ENCODE measurements around the gene CBARP. TPM values are rescaled to one million over a fixed set of nuclear protein-coding genes. Genes with fewer than 3 reads are reported as not detected.

The CBARP gene
- total RNA-seq, 1 experiment from 2014 or later, result 23.8 TPM

- Histone ChIP-seq H3K79me2 (ENCODE audit: insufficient read depth, low read length) (peaks cover 49% of the 10 kb centered on the region), H3K4me1 (ENCODE audit: control insufficient read depth in 1 of 2, insufficient read depth in 2 of 2, low read length in 2 of 2) (peaks cover 52 to 65% of the 10 kb centered on the region in 2 experiments), H3K27ac (ENCODE audit: low read depth, low read length) (peak overlapping the region; percentile 100), H2AFZ (ENCODE audit: low read depth, low read length, poor library complexity, severe bottlenecking) (no peak overlapping the region), H3K9me2 (ENCODE audit: insufficient read depth) (no peaks in the 10 kb centered on the region), H3K4me3 (replicated peaks in 1 of 2; ENCODE audit: low read depth in 1 of 2, low read length in 2 of 2) (no peak overlapping the region), H4K20me1 (ENCODE audit: insufficient read depth) (peaks cover 13% of the 10 kb centered on the region; the same call in 1 of the 2 replicates), H3K9me3 (ENCODE audit: control insufficient read depth in 1 of 2, insufficient read depth in 1 of 2, low read depth in 1 of 2, low read length in 2 of 2) (no peaks in the 10 kb centered on the region), H3K9ac (ENCODE audit: low read length) (peak overlapping the region; percentile 99), H3K36me3 (ENCODE audit: control insufficient read depth in 1 of 2, insufficient read depth in 2 of 2, low read length in 2 of 2) (peaks cover 0 to 17% of the 10 kb centered on the region in 2 experiments; a peak in 3 of 4 replicates), H3K27me3 (ENCODE audit: insufficient read depth, low read length) (no peaks in the 10 kb centered on the region), H3K4me2 (ENCODE audit: low read length) (peak overlapping the region; percentile 98)
- no TSS peak for BruUV-seq (replicated peaks)
- ATAC-seq, result no peak
- ChIA-PET CTCF (interaction anchor here (1.2 to 5.2 kb wide), 6 partner anchors 15 to 137 kb away, joined by 3 to 325 read pairs (median 6); partner anchors contain the start of gene CIRBP), RAD21 (ENCODE audit: low non-redundant PET in 1 of 2, low total read pairs in 2 of 2, uncharacterized antibody in 2 of 2, unreplicated experiment in 2 of 2) (interaction anchor here (1.8 to 2.1 kb wide), 2 partner anchors 20 kb away, joined by 45 to 51 read pairs; no protein-coding TSS in a partner anchor), POLR2A (interaction anchor here (0.7 to 5.3 kb wide), 5 partner anchors 16 to 165 kb away, joined by 3 to 139 read pairs (median 12); partner anchors contain the start of gene CIRBP)
- TF ChIP-seq ATF3 (IDR thresholded peaks at IDR 0.05) (no peak), ZBTB33 (IDR thresholded peaks at IDR 0.05; ENCODE audit: extremely low read depth, insufficient replicate concordance, low read length) (no peak), ZNF274 (IDR thresholded peaks at IDR 0.05; ENCODE audit: low read depth, low read length) (no peak), EZH2 (IDR thresholded peaks at IDR 0.05) (no peak), CBX3 (IDR thresholded peaks at IDR 0.05; ENCODE audit: low read depth) (no peak), MAX (IDR thresholded peaks at IDR 0.05) (no peak), TCF7L2 (IDR thresholded peaks at IDR 0.05; ENCODE audit: borderline replicate concordance, extremely low read depth, insufficient read depth, insufficient read length) (no peak), JUND (IDR thresholded peaks at IDR 0.05) (no peak), YY1 (IDR thresholded peaks at IDR 0.05; ENCODE audit: extremely low read depth, insufficient replicate concordance, low read depth, low read length) (no peak), REST (IDR thresholded peaks at IDR 0.05; ENCODE audit: low read depth) (no peak), RAD21 (IDR thresholded peaks at IDR 0.05; ENCODE audit: low read depth) (no peak), EZH2phosphoT487 (IDR thresholded peaks at IDR 0.05; ENCODE audit: borderline replicate concordance) (no peak), FOSL1 (IDR thresholded peaks at IDR 0.05; ENCODE audit: low read depth) (no peak), SIN3A (IDR thresholded peaks at IDR 0.05; ENCODE audit: low read depth) (no peak), POLR2A (IDR thresholded peaks at IDR 0.05; ENCODE audit: borderline replicate concordance, extremely low read depth, insufficient read depth, insufficient read length) (no peak)
- intact Hi-C loops (cut with micrococcal nuclease), result loop anchor here (10.0 kb wide), 2 partner anchors 221 to 451 kb away; partner anchors contain the start of genes CNN2, PTBP1, RNU6-2 and TMEM259
- DNase-seq (ENCODE audit: low read depth, low spot score), result no peak
Measured at GRCh38 chr19:1245494-1246264, 7.9 kb upstream of the CBARP start.
